ENCODE results near the gene ADM2.

ADM2 gene

DNA sequence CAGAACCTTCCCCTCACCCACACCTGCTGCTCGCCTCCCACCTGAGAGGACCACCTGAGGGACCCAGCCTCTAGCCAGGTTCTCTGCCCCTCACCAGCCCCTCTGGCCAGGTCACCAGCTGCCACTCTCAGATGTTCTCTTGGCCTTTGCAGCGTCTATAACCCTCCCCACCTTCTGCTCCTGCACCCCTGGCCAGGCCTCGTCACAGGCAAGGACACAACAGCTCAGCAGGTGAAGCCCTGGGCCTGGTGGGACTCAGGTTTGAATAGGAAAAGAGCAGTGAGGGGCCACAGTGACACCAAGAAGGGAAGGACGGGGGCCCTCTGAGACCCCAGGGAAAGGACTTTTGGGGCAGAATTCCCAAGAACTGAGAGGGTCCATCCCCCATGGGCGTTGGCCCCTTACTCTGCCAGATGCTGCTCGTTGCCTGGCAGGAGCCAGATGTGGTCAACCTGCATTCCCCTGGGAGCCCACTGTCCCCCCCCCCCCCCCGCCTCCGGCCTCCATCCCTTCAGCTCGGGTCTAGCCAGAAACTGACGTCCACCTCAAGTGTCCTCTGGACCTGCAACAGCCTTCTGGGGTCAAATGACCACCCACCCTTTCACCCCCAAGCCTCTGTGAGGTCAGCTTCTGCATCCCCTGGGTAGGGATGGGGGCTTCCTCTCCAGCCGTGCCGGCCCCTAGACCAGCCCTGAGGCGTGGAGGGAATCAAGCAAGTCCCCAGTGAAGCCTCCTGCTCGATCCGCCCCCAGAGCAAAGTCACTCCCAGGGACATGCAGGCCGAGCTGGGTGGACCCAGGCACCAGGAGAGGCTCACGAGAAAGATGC, 35.2 kb upstream of the ADM2 start:
- DNase-seq, result no peak

GRCh38 chr22:50446708-50447575, 34.4 kb upstream of the ADM2 start:
- DNase-seq, result no peak

DNA sequence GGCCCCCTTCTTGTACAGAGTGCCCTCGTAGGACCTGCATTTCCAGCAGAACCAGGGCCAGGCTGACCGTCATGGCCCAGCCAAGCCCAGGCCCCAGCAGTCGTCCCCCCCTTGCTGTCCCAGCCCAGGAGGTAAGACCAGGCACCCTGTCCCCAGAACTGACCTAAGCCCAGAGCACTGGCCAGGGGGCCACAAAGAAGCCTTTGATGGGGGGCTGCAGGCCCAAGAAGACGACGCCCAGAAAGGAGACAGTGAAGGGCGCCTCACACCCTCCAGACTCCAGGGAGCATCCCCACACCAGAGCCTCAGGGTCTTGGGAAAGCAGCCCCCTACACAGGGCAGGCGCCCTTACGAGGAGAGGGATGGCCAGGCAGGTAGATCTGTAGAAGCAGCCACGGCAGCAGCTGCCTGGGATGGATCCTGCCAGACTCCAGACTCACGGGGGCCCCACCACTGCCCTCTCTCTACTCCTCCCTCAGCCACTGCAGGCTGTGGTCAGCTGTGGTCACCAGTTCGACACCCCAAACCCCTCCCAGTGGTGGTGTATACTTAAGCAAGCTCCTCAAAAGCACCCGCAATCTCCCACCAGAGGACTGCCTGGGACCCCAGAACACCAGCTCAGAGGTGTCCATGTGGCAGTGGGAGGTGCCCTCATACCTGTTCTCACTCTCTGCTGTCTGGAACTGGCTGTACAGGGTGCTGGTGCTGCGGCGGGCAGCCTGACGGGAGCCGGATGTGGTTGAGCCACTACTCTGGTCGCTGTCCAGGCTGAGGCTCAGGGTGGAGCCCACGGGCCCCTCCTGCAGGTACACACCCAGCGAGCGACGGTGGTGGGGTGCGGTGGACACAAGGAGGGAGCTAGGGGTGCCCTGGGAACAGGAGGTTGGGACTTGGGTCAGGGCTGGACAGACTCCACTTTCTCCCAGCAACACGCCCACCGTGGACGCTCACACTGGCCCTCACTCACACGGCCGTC, 33.5 kb upstream of the ADM2 start:
- DNase-seq, result no peak

DNA sequence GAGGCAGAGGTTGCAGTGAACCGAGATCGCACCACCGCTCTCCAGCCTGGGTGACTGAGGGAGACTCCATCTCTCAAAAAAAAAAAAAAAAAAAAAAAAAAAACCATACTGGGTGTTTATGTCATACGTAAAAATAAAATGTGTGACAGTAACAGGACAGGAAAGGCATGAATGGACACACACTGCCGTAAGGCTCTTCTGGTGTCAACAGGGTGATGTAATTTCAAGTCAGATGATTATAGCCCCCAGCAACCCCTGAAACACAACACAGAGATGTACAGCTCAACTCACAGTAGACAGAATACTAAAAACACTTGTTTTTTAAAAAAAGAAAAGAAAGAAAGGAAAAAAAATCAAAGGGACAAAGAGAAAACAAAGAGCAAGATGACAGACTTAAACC, 28.7 kb upstream of the ADM2 start:
- DNase-seq, result no peak

DNA sequence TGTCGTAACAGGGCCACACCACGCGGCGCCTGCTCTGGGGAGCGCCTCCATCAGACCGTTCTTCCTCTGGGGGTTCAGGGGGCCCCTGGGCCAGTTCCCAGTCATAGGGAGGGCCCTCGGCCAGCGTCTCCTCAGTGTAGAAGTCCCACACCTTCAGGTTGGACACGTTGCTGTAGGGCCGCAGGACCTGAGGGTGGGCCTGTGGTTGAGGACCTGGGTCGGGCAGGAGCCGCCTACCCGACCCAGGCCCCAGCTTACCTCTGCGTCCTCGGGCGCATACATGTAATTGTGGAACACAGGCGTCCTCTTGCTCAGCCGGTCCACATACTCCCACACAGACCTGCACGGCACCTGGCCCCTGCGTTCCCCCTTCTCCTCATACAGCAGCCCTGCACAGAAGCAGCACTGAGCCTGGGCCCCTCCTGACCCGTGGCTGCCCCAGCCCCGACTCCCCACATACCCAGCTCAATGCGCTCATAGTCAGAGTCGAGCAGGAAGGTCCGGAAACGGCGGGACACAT, 26.7 kb upstream of the ADM2 start:
- no peak for DNase-seq

- DNase-seq, result no peak
These were observed 26.1 kb upstream of the ADM2 start for GRCh38 chr22:50455201-50455600.

DNA sequence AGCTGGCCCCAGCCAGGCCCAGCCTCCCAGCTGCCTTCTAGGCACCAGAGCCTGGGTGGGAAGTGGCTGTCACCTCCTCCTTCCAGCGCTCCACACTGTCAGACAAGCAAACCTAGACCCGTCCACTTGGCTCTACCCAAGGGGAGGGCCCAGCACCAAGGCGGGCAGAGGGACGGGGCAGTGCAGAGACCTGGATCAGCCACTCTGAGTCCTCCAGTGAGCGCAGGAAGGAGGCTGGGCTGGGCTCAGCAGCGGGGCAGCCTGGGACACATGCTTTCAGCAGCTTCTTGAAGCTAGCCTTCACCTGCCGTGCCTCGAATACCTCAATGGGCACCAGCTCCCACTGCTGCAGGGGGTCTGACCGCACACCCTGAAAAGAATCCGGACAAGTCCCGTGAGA, 25.3 kb upstream of the ADM2 start:
- no peak for DNase-seq

GRCh38 chr22:50456466-50457234, 24.7 kb upstream of the ADM2 start:
- DNase-seq, result no peak

GRCh38 chr22:50459016-50459415, 22.3 kb upstream of the ADM2 start:
- no peak for DNase-seq

- no peak for DNase-seq
These were observed 21.7 kb upstream of the ADM2 start for GRCh38 chr22:50459496-50460140.

- DNase-seq, result no peak
These were observed 20.4 kb upstream of the ADM2 start for GRCh38 chr22:50460938-50461337.

- DNase-seq, result no peak
These were observed 19.8 kb upstream of the ADM2 start for GRCh38 chr22:50461536-50461935.

- DNase-seq, result no peak
These were observed 19.3 kb upstream of the ADM2 start for GRCh38 chr22:50461979-50462540.

DNA sequence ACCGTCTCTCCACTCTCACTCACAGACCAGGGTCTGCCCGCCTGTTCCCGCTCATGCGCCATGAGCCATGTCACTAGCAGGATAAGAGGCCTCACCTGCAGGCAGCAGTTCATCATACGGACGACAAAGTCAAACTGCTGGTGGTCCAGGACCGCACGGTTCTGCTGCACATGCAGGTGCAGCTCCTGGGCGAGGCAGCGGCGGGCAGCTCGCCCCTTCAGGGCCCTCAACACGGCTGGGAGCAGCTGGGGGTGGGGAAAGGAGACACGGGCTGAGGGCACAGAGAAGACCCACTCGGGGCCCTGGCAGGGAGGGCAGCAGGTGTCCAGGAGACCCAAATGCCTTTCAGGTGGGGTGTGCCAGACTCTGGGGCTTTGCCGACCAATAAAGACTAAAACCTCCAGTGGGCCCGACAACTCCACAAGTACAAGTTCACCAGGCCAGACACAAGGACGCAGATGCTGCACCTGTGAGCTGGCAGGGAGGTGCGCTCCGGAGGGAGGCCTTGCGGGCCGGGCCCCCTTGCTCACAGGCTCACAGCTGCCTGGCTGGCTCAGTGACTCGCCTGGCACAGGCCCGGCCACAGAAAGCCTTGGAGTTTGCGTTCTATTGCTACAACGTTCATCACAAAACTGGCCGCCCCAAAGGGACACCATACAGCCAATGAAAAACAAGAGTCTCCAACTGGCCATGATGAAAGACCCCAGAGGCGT, 18.0 kb upstream of the ADM2 start:
- no peak for DNase-seq

- no peak for DNase-seq
These were observed 16.9 kb upstream of the ADM2 start for GRCh38 chr22:50464451-50464850.

GRCh38 chr22:50465066-50465930, 16.0 kb upstream of the ADM2 start:
- no peak for DNase-seq

- no peak for DNase-seq
These were observed 14.0 kb upstream of the ADM2 start for GRCh38 chr22:50467341-50467740.

- DNase-seq, result no peak
These were observed 13.4 kb upstream of the ADM2 start for GRCh38 chr22:50467773-50468440.

GRCh38 chr22:50468626-50469025, 12.7 kb upstream of the ADM2 start:
- no peak for DNase-seq

Data from GF-D8 (cell line).